AG09309 (cell line): ENCODE results near the gene TMPRSS11F.

Experiments
- DNase-seq: peaks from one replicate; pipeline ENCODE4 v3.0.0-alpha.2; 2010; ENCODE audit warnings: low read depth
- H3K4me3 ChIP-seq: 2 replicates; pipeline ENCODE4 v1.5.1; 2011; ENCODE audit warnings: mild to moderate bottlenecking, low read depth, low read length, moderate library complexity; ENCODE audit not compliant: control insufficient read depth
- CTCF ChIP-seq: IDR thresholded peaks from 2 replicates; pipeline ENCODE4 v1.5.1; 2011; ENCODE audit warnings: mild to moderate bottlenecking, low read depth, low read length, inconsistent platforms; ENCODE audit not compliant: insufficient read depth, control insufficient read depth; ENCODE audit errors: missing control alignments

Gene TMPRSS11F

GRCh38 chr4:68163754-68164153, 34.1 kb upstream of the TMPRSS11F start:
- TF ChIP-seq CTCF, result no peak
- no peak overlapping the region for H3K4me3 ChIP-seq
- no peak for DNase-seq

- no peak overlapping the region for H3K4me3 ChIP-seq
- TF ChIP-seq CTCF, result no peak
- no peak for DNase-seq
These were observed 32.5 kb upstream of the TMPRSS11F start for GRCh38 chr4:68162196-68162595.

- no peak overlapping the region for H3K4me3 ChIP-seq
- no peak for DNase-seq
- no peak for TF ChIP-seq CTCF
These were observed 22.7 kb upstream of the TMPRSS11F start for GRCh38 chr4:68152411-68152810.

- H3K4me3 ChIP-seq, result no peak overlapping the region
- no peak for DNase-seq
- TF ChIP-seq CTCF, result no peak
These were observed 19.4 kb upstream of the TMPRSS11F start for GRCh38 chr4:68148800-68149685.

GRCh38 chr4:68147079-68147478, 17.4 kb upstream of the TMPRSS11F start:
- DNase-seq, result no peak
- TF ChIP-seq CTCF, result no peak
- H3K4me3 ChIP-seq, result no peak overlapping the region

GRCh38 chr4:68145261-68145660, 15.6 kb upstream of the TMPRSS11F start:
- no peak overlapping the region for H3K4me3 ChIP-seq
- DNase-seq, result no peak
- TF ChIP-seq CTCF, result no peak
